ENCODE data around the gene OBSL1. TPM values are rescaled to one million over a fixed set of nuclear protein-coding genes. Genes with fewer than 3 reads are reported as not detected.

OBSL1 gene
- total RNA-seq, 1 donor from 2014 or later, result 122 TPM

DNA sequence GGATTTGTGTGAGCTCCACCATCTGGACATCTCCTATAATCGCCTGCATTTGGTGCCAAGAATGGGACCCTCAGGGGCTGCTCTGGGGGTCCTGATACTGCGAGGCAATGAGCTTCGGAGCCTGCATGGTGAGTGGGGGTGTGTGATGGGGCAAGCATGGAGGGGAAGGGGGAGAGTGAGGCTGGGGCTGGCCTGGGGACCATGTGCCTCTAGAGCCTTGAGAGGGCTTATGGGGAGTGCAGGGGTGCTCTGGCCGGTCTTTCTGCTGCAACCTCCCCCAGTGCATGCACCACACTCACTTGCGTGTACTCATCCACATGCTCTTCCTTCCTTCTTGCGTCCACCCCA is 34.2 kb upstream of the OBSL1 start:
- H3K9me3 Mint-ChIP-seq, result no peaks in the 10 kb centered on the region
- TF ChIP-seq, protein P1, sequence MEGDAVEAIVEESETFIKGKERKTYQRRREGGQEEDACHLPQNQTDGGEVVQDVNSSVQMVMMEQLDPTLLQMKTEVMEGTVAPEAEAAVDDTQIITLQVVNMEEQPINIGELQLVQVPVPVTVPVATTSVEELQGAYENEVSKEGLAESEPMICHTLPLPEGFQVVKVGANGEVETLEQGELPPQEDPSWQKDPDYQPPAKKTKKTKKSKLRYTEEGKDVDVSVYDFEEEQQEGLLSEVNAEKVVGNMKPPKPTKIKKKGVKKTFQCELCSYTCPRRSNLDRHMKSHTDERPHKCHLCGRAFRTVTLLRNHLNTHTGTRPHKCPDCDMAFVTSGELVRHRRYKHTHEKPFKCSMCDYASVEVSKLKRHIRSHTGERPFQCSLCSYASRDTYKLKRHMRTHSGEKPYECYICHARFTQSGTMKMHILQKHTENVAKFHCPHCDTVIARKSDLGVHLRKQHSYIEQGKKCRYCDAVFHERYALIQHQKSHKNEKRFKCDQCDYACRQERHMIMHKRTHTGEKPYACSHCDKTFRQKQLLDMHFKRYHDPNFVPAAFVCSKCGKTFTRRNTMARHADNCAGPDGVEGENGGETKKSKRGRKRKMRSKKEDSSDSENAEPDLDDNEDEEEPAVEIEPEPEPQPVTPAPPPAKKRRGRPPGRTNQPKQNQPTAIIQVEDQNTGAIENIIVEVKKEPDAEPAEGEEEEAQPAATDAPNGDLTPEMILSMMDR (conservative IDR thresholded peaks at IDR 0.05), result no peak
- H3K4me1 Mint-ChIP-seq, result no peaks in the 10 kb centered on the region
- no peak for DNase-seq (ENCODE audit: low read depth, low spot score)
- no peak overlapping the region for H3K27ac Mint-ChIP-seq (ENCODE audit: unreplicated experiment)
- H3K4me3 Mint-ChIP-seq, result peak overlapping the region; percentile 31
- no peaks in the 10 kb centered on the region for H3K27me3 Mint-ChIP-seq (ENCODE audit: low read depth)
- no peaks in the 10 kb centered on the region for H3K36me3 Mint-ChIP-seq (ENCODE audit: low read depth)

DNA sequence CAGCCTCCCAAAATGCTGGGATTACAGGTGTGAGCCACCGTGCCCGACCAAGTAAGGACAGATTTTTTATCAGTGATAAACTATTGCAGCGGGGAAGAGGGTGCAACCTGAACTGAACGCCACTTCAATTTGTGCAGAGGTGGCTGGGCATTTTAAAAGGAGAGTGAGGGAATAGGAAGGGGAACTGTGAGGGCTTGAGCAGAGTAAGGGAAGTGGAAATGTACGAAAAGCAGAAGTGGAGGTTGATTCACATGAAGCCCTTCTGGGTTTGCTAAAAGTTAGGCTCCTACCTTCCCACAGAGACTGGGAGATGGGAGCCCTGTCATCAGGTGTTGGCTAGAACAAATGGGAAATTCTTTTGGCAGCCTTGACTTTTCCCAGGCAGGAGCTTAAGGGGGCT is 32.4 kb upstream of the OBSL1 start:
- Mint-ChIP-seq H3K4me3 (no peak overlapping the region), H3K27me3 (ENCODE audit: low read depth) (no peaks in the 10 kb centered on the region), H3K36me3 (ENCODE audit: low read depth) (no peaks in the 10 kb centered on the region), H3K9me3 (no peaks in the 10 kb centered on the region), H3K4me1 (no peaks in the 10 kb centered on the region), H3K27ac (ENCODE audit: unreplicated experiment) (no peak overlapping the region)
- TF ChIP-seq, protein P1 (conservative IDR thresholded peaks at IDR 0.05), result no peak
- no peak for DNase-seq (ENCODE audit: low read depth, low spot score)

DNA sequence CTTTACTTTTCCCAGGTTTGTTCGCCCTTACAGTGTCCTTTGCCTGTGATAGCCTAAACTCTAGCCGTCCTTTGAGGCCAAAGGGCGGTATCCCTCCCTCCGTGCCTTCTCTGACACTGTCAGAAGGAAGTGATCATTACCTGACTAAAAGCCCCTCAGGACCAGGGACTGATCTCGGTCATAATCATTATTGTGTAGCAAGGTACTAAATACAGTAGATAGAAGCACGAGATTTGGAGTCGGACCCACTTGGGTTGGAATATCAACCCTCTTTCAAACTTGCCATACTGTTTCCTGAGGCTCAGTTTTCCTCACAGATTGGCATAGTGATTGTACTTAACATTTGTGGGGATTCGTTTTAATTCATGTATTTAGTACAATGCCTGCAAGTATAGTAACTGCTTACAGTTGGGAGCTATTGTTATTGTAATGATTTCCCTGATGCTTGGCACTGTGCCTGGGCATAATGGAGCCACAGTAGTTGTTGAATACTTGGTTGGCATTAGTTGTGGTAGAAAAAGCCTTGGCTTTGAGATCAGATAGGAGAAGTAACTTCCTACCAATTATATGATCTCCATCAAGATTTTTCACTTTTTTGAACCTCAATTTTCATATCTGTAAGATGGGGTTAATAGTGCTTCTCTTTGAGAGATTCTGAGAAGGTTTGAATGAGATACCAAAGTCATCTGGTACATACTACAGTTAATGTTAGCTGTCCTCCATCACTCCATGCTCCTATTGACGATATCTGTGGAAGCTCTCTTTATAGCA is 27.2 kb upstream of the OBSL1 start:
- Mint-ChIP-seq H3K4me1 (peaks cover 33% of the 10 kb centered on the region), H3K9me3 (no peaks in the 10 kb centered on the region), H3K27me3 (ENCODE audit: low read depth) (peaks cover 2% of the 10 kb centered on the region), H3K27ac (ENCODE audit: unreplicated experiment) (peak overlapping the region; percentile 100), H3K36me3 (ENCODE audit: low read depth) (no peaks in the 10 kb centered on the region), H3K4me3 (peak overlapping the region; percentile 100)
- DNase-seq (ENCODE audit: low read depth, low spot score), result no peak
- TF ChIP-seq, protein P1 (conservative IDR thresholded peaks at IDR 0.05), result no peak

DNA sequence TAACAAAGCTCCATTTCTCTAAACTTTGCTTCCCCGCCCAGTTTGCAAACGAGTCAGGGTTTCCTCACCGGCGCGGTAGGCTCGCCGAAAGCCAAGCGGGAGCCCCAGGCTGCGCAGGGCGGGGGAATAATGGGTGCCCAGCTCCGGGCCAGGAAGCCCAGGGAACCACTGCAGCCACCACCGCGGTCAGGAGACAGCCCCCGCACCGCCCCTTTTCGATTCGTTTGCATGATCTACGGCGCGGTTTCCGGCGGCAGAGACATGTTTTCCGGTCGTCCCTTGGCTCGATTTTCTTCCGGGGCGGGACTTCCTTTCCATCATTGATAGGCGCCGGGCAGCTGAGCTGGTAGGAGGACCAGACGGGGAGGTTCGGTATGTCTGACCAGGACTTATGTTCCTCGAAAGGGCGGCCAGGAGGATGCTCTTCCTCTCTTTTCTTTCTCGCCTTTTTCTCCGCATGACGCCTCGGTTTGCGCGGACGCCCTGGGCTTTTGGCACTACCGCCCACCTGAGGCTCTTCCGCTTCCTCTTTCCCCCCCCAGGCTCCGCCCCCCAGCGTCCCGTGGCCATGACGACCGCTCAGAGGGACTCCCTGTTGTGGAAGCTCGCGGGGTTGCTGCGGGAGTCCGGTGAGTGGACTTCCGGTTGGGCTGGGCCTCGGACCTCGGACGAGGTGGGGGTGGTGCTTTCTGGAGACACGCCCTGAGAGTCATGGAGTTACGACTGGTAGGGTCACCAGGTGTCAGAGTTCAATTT is 26.4 kb upstream of the OBSL1 start, which contains the start of gene STK11IP:
Gene STK11IP, plus strand, starts transcription at position 306 of the 756 bp plus-strand sequence. Its CDS starts 263 bp downstream, at position 569.
- peak within 1 kb of the TSS; percentile 100 for H3K27ac Mint-ChIP-seq (ENCODE audit: unreplicated experiment)
- DNase-seq (ENCODE audit: low read depth, low spot score), result peak; percentile 85
- peak within 1 kb of the TSS; percentile 100 for H3K4me3 Mint-ChIP-seq
- no peaks in the 10 kb centered on the region for H3K9me3 Mint-ChIP-seq
- H3K27me3 Mint-ChIP-seq (ENCODE audit: low read depth), result peaks cover 6% of the 10 kb centered on the region
- H3K36me3 Mint-ChIP-seq (ENCODE audit: low read depth), result no peaks in the 10 kb centered on the region
- H3K4me1 Mint-ChIP-seq, result peaks cover 33% of the 10 kb centered on the region
- TF ChIP-seq, protein P1 (conservative IDR thresholded peaks at IDR 0.05), result no peak

DNA sequence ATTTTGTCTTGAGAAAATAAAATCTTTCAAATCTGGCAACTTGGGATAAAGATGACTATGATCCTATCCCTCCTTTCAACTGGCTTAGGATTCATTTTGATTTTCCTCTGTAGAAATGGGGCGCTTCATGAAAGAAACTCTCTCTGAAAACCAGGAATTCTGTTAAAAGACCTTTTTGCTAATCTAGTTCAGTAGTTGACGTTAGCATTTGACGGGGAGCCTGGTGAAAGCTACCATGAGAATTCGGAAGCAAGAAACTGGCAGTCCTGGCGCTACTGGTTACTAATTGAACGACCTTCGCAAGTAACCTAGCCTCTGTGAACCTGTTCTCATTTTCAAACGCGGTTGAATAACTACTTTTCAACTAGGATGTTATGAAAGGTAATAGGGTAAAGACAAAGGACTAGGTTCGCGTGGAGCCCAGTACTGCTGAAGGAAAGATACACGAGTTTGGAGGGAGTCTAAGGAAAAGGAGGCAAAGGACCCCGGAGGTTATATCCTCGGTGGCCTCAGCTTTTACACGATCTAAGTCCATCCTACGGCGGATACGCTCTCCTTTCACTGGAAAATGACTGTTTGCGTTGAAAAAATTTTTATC is 25.7 kb upstream of the OBSL1 start:
- no peaks in the 10 kb centered on the region for H3K9me3 Mint-ChIP-seq
- peaks cover 33% of the 10 kb centered on the region for H3K4me1 Mint-ChIP-seq
- DNase-seq (ENCODE audit: low read depth, low spot score), result no peak
- TF ChIP-seq, protein P1 (conservative IDR thresholded peaks at IDR 0.05), result no peak
- no peaks in the 10 kb centered on the region for H3K36me3 Mint-ChIP-seq (ENCODE audit: low read depth)
- peak overlapping the region; percentile 100 for H3K4me3 Mint-ChIP-seq
- H3K27me3 Mint-ChIP-seq (ENCODE audit: low read depth), result peaks cover 8% of the 10 kb centered on the region
- H3K27ac Mint-ChIP-seq (ENCODE audit: unreplicated experiment), result peak overlapping the region; percentile 100

All from neural crest cell (in vitro differentiated cells).